Keratinocyte (primary cell): Measurements from ENCODE around the gene BGN. TPM values are rescaled to one million over a fixed set of nuclear protein-coding genes. Genes with fewer than 3 reads are reported as not detected.
A peak's percentile ranks its signal among the peaks of the same experiment; 100 is the strongest.

Source experiments
- DNase-seq: peaks from one replicate; pipeline ENCODE4 v3.0.0-alpha.2; 2011; ENCODE audit warnings: low read depth, missing footprints, low spot score
- FAIRE-seq: peaks from 2 replicates; lab custom pipeline; 2011; peaks lifted over from hg19 to GRCh38; lab: Jason Lieb, UNC
- H2AFZ ChIP-seq: 2 replicates; pipeline ENCODE4 v1.6.0; 2012; ENCODE audit warnings: low read length, control low read depth, inconsistent platforms; ENCODE audit not compliant: control insufficient read depth
- H3K27ac ChIP-seq: 2 replicates; pipeline ENCODE4 v1.5.1; 2011; ENCODE audit warnings: low read length; ENCODE audit not compliant: control insufficient read depth, insufficient read depth
- H3K27me3 ChIP-seq: 3 replicates; pipeline ENCODE4 v1.6.0; 2011; ENCODE audit warnings: low read length; ENCODE audit not compliant: control insufficient read depth, insufficient read depth; ENCODE audit errors: extremely low read depth
- H3K36me3 ChIP-seq, 2 experiments: 2 replicates in 1 of 2; 3 replicates in 1 of 2; pipeline ENCODE4 v1.5.1; 2011; ENCODE audit warnings: low read length in 2 of 2, mild to moderate bottlenecking in 1 of 2; ENCODE audit not compliant: control insufficient read depth in 2 of 2, insufficient read depth in 2 of 2; ENCODE audit errors: extremely low read depth in 1 of 2
- H3K4me1 ChIP-seq: 3 replicates; pipeline ENCODE4 v1.5.1; 2011; ENCODE audit warnings: low read length; ENCODE audit not compliant: control insufficient read depth, insufficient read depth; ENCODE audit errors: extremely low read depth
- H3K4me2 ChIP-seq: 3 replicates; pipeline ENCODE4 v1.6.0; 2011; ENCODE audit warnings: low read depth, low read length; ENCODE audit not compliant: control insufficient read depth, insufficient read depth; ENCODE audit errors: extremely low read depth
- H3K4me3 ChIP-seq, 3 experiments: fragments of 200-600 bp in 1 of 3; sonication (generic) in 1 of 3; 2 replicates in 2 of 3; 3 replicates in 1 of 3; pipeline ENCODE4 v1.5.1; 2011 to 2016; ENCODE audit warnings: low read length in 3 of 3, mild to moderate bottlenecking in 3 of 3, control low read depth in 2 of 3, inconsistent platforms in 1 of 3, low read depth in 1 of 3, mixed read lengths in 1 of 3, mixed run types in 1 of 3, moderate library complexity in 1 of 3; ENCODE audit not compliant: control insufficient read depth in 2 of 3, insufficient read depth in 2 of 3; ENCODE audit errors: extremely low read depth in 1 of 3
- H3K79me2 ChIP-seq: 2 replicates; pipeline ENCODE4 v1.6.0; 2012; ENCODE audit warnings: low read length; ENCODE audit not compliant: control insufficient read depth, insufficient read depth
- H3K9ac ChIP-seq: 3 replicates; pipeline ENCODE4 v1.6.0; 2011; ENCODE audit warnings: low read length; ENCODE audit not compliant: control insufficient read depth, insufficient read depth; ENCODE audit errors: extremely low read depth
- H3K9me1 ChIP-seq: 3 replicates; pipeline ENCODE4 v1.6.0; 2011; ENCODE audit warnings: low read length; ENCODE audit not compliant: control insufficient read depth, insufficient read depth; ENCODE audit errors: extremely low read depth
- H3K9me3 ChIP-seq: 2 replicates; pipeline ENCODE4 v1.5.1; 2012; ENCODE audit warnings: low read depth, low read length; ENCODE audit not compliant: control insufficient read depth
- H4K20me1 ChIP-seq: 3 replicates; pipeline ENCODE4 v1.6.0; 2011; ENCODE audit warnings: low read length; ENCODE audit not compliant: control insufficient read depth, insufficient read depth; ENCODE audit errors: extremely low read depth
- CTCF ChIP-seq, 3 experiments: IDR thresholded peaks in 1 of 3; conservative IDR thresholded peaks in 1 of 3; optimal IDR thresholded peaks in 1 of 3; 2 replicates in 2 of 3; 3 replicates in 1 of 3; pipeline versions ENCODE3 to v1.5.1; 2011; ENCODE audit warnings: low read length in 3 of 3, mild to moderate bottlenecking in 3 of 3, moderate library complexity in 2 of 3, control low read depth in 1 of 3, inconsistent platforms in 1 of 3; ENCODE audit not compliant: insufficient read depth in 2 of 3; ENCODE audit errors: extremely low read depth in 1 of 3
- EZH2 ChIP-seq: IDR thresholded peaks from one replicate; pipeline ENCODE4 v1.6.1; 2012; ENCODE audit warnings: inconsistent platforms, mild to moderate bottlenecking, low read length, moderate library complexity
- dilution Hi-C: fragments of 300-500 bp; cut with MboI; formaldehyde crosslinking; loops from one replicate; pipeline ENCODE4 v1.7.0; 2020; ENCODE audit warnings: low sequenced_read_pairs; ENCODE audit not compliant: extremely low pct_ligation_motif_present
- polyA plus RNA-seq, 5 experiments: library from polyadenylated mRNA; depleted of rRNA in 3 of 5; stranded (reverse) in 3 of 5; stranded (forward) in 1 of 5; unstranded in 1 of 5; fragments of >200 nt; gene quantifications; 1 replicate in 1 of 5; 2 replicates in 3 of 5; 3 replicates in 1 of 5; pipeline versions ENCODE4 v1.2.1 to v1.2.3, GENCODE V29; 2011 to 2012; ENCODE audit warnings: missing spikeins in 2 of 5, low read depth in 1 of 5, low replicate concordance in 1 of 5

Gene BGN
- polyA plus RNA-seq, 1 donor (not counting 4 experiments of a cell fraction or from before 2014, with no cell fraction given): 0.07 TPM

- H3K4me3 ChIP-seq: no peak overlapping the region
- TF ChIP-seq CTCF (optimal IDR thresholded peaks at IDR 0.05 in 1 of 3, IDR thresholded peaks at IDR 0.05 in 1 of 3, conservative IDR thresholded peaks at IDR 0.05 in 1 of 3; ENCODE audit: extremely low read depth in 1 of 3, insufficient read depth in 2 of 3, low read length in 3 of 3) (no peak), EZH2 (no peak)
- dilution Hi-C loops: no loop called here
- no peaks in the 10 kb centered on the region for H3K36me3 ChIP-seq
- H3K9me3 ChIP-seq: no peaks in the 10 kb centered on the region
- FAIRE-seq: no peak
- H3K27me3 ChIP-seq: peaks cover 26% of the 10 kb centered on the region
- no peak for DNase-seq
- H3K9me1 ChIP-seq: no peaks in the 10 kb centered on the region
- peaks cover 2% of the 10 kb centered on the region for H3K4me1 ChIP-seq
- no peak overlapping the region for H2AFZ ChIP-seq
- no peak overlapping the region for H3K4me2 ChIP-seq
- no peak overlapping the region for H3K9ac ChIP-seq
- H3K79me2 ChIP-seq: no peaks in the 10 kb centered on the region
- no peak overlapping the region for H3K27ac ChIP-seq
- H4K20me1 ChIP-seq: no peaks in the 10 kb centered on the region
Measured at GRCh38 chrX:153494061-153494460, 719 bp upstream of the BGN start.

GRCh38 chrX:153495362-153495751 lies 577 bp downstream of the BGN start:
- Histone ChIP-seq H3K36me3 (no peaks in the 10 kb centered on the region), H3K27ac (no peak overlapping the region), H3K4me2 (peak overlapping the region; percentile 41), H3K4me1 (peaks cover 2% of the 10 kb centered on the region), H3K9me1 (no peaks in the 10 kb centered on the region), H3K4me3 (peak overlapping the region in 1 of 3 experiments; percentile 27), H3K27me3 (peaks cover 39% of the 10 kb centered on the region), H3K9ac (no peak overlapping the region), H3K79me2 (no peaks in the 10 kb centered on the region), H3K9me3 (no peaks in the 10 kb centered on the region), H4K20me1 (no peaks in the 10 kb centered on the region), H2AFZ (peak overlapping the region; percentile 15)
- TF ChIP-seq EZH2 (peak; percentile 45), CTCF (optimal IDR thresholded peaks at IDR 0.05 in 1 of 3, IDR thresholded peaks at IDR 0.05 in 1 of 3, conservative IDR thresholded peaks at IDR 0.05 in 1 of 3; ENCODE audit: extremely low read depth in 1 of 3, insufficient read depth in 2 of 3, low read length in 3 of 3) (no peak)
- no peak for DNase-seq
- FAIRE-seq: no peak
- dilution Hi-C loops: no loop called here
